IPS-20b (cell line): ENCODE results near the gene GPATCH4.
"Not testable (repeated sequence)": the region's sequence is repeated elsewhere in the genome, so short reads cannot be mapped to it uniquely, and the experiment has no call there.

Source experiments
- H3K27ac ChIP-seq: one replicate; pipeline ENCODE4 v1.5.1; 2013; ENCODE audit warnings: low read length
- H3K27me3 ChIP-seq: 2 replicates; pipeline ENCODE4 v1.6.1; 2013; ENCODE audit warnings: mild to moderate bottlenecking, low read length, inconsistent platforms; ENCODE audit not compliant: insufficient read depth
- H3K36me3 ChIP-seq: 2 replicates; pipeline ENCODE4 v1.6.1; 2013; ENCODE audit warnings: low read depth, mild to moderate bottlenecking, inconsistent platforms, low read length, moderate library complexity; ENCODE audit not compliant: insufficient read depth
- H3K4me1 ChIP-seq: 2 replicates; pipeline ENCODE4 v1.6.1; 2013; ENCODE audit warnings: mild to moderate bottlenecking, control low read depth, inconsistent platforms, low read length, moderate library complexity; ENCODE audit not compliant: insufficient read depth
- H3K4me3 ChIP-seq: 2 replicates; pipeline ENCODE4 v1.5.1; 2013; ENCODE audit warnings: mild to moderate bottlenecking, low read length, inconsistent platforms
- H3K9ac ChIP-seq: 2 replicates; pipeline ENCODE4 v1.6.1; 2013; ENCODE audit warnings: low read depth, mild to moderate bottlenecking, inconsistent platforms, low read length, moderate library complexity
- H3K9me3 ChIP-seq: 2 replicates; pipeline ENCODE4 v1.6.1; 2013; ENCODE audit warnings: mild to moderate bottlenecking, low read depth, low read length, inconsistent platforms; ENCODE audit not compliant: insufficient read depth

The GPATCH4 gene

GRCh38 chr1:156592910-156593660 is 8.2 kb downstream of the GPATCH4 start:
- H3K9me3 ChIP-seq, result no peaks in the 10 kb centered on the region
- no peak overlapping the region for H3K27ac ChIP-seq
- no peaks in the 10 kb centered on the region for H3K27me3 ChIP-seq
- H3K4me3 ChIP-seq, result peak overlapping the region; percentile 78; the same call in 1 of the 2 replicates
- H3K36me3 ChIP-seq, result peaks cover 56% of the 10 kb centered on the region
- peak overlapping the region; percentile 84; the same call in 1 of the 2 replicates for H3K9ac ChIP-seq
- peaks cover 11% of the 10 kb centered on the region; the same call in 1 of the 2 replicates for H3K4me1 ChIP-seq

GRCh38 chr1:156592158-156592909 is 8.9 kb downstream of the GPATCH4 start:
- peaks cover 11% of the 10 kb centered on the region; the same call in 1 of the 2 replicates for H3K4me1 ChIP-seq
- H3K9me3 ChIP-seq, result no peaks in the 10 kb centered on the region
- no peak overlapping the region for H3K27ac ChIP-seq
- peak overlapping the region; percentile 84 for H3K9ac ChIP-seq
- peak overlapping the region; percentile 78 for H3K4me3 ChIP-seq
- H3K36me3 ChIP-seq, result peaks cover 48% of the 10 kb centered on the region
- no peaks in the 10 kb centered on the region for H3K27me3 ChIP-seq

- Histone ChIP-seq H3K9me3 (no peaks in the 10 kb centered on the region), H3K27ac (peak within 1 kb of the TSS; percentile 91), H3K36me3 (peaks cover 41% of the 10 kb centered on the region), H3K4me1 (peaks cover 11% of the 10 kb centered on the region; the same call in 1 of the 2 replicates), H3K4me3 (peak within 1 kb of the TSS; percentile 78), H3K9ac (peak within 1 kb of the TSS; percentile 84), H3K27me3 (no peaks in the 10 kb centered on the region)
Measured at GRCh38 chr1:156591432-156592157, 9.7 kb downstream of the GPATCH4 start, which contains the start of gene NAXE. TSS of gene NAXE (plus strand) at chr1:156591776. CDS start at chr1:156591805, 29 bp downstream.

GRCh38 chr1:156591181-156591431 is 10.2 kb downstream of the GPATCH4 start:
- Histone ChIP-seq H3K27me3 (no peaks in the 10 kb centered on the region), H3K27ac (peak overlapping the region; percentile 91), H3K9ac (peak overlapping the region; percentile 84), H3K4me3 (peak overlapping the region; percentile 78), H3K36me3 (peaks cover 36% of the 10 kb centered on the region), H3K4me1 (peaks cover 11% of the 10 kb centered on the region; the same call in 1 of the 2 replicates), H3K9me3 (no peaks in the 10 kb centered on the region)

GRCh38 chr1:156590326-156591180 is 10.7 kb downstream of the GPATCH4 start:
- peaks cover 5% of the 10 kb centered on the region; the same call in 1 of the 2 replicates for H3K27me3 ChIP-seq
- H3K9ac ChIP-seq, result peak overlapping the region; percentile 84; the same call in 1 of the 2 replicates
- no peaks in the 10 kb centered on the region for H3K9me3 ChIP-seq
- H3K4me3 ChIP-seq, result peak overlapping the region; percentile 78
- peaks cover 11% of the 10 kb centered on the region; the same call in 1 of the 2 replicates for H3K4me1 ChIP-seq
- H3K27ac ChIP-seq, result no peak overlapping the region
- peaks cover 31% of the 10 kb centered on the region for H3K36me3 ChIP-seq

- no peak overlapping the region for H3K4me3 ChIP-seq
- peaks cover 7% of the 10 kb centered on the region; the same call in 1 of the 2 replicates for H3K27me3 ChIP-seq
- H3K9ac ChIP-seq, result no peak overlapping the region
- H3K36me3 ChIP-seq, result peaks cover 21% of the 10 kb centered on the region
- no peaks in the 10 kb centered on the region for H3K9me3 ChIP-seq
- no peak overlapping the region for H3K27ac ChIP-seq
- peaks cover 14% of the 10 kb centered on the region; the same call in 1 of the 2 replicates for H3K4me1 ChIP-seq
Measured at GRCh38 chr1:156589546-156589945, 11.7 kb downstream of the GPATCH4 start.

GRCh38 chr1:156587927-156588326 is 13.4 kb downstream of the GPATCH4 start:
- H3K9me3 ChIP-seq, H3K36me3 ChIP-seq, H3K4me3 ChIP-seq, H3K9ac ChIP-seq, H3K27me3 ChIP-seq, H3K27ac ChIP-seq: not testable (repeated sequence)
- peaks cover 23% of the 10 kb centered on the region; the same call in 1 of the 2 replicates for H3K4me1 ChIP-seq

- Histone ChIP-seq H3K9ac (no peak overlapping the region), H3K36me3 (no peaks in the 10 kb centered on the region), H3K9me3 (no peaks in the 10 kb centered on the region), H3K27ac (no peak overlapping the region), H3K4me3 (no peak overlapping the region), H3K27me3 (peaks cover 7% of the 10 kb centered on the region; the same call in 1 of the 2 replicates), H3K4me1 (peaks cover 21% of the 10 kb centered on the region; the same call in 1 of the 2 replicates)
Measured at GRCh38 chr1:156586892-156587477, 14.3 kb downstream of the GPATCH4 start.

GRCh38 chr1:156586323-156586722 is 15.0 kb downstream of the GPATCH4 start:
- H3K27ac ChIP-seq, result no peak overlapping the region
- no peak overlapping the region for H3K4me3 ChIP-seq
- H3K27me3 ChIP-seq, result peaks cover 7% of the 10 kb centered on the region; the same call in 1 of the 2 replicates
- no peaks in the 10 kb centered on the region for H3K36me3 ChIP-seq
- no peaks in the 10 kb centered on the region for H3K9me3 ChIP-seq
- peaks cover 20% of the 10 kb centered on the region; the same call in 1 of the 2 replicates for H3K4me1 ChIP-seq
- no peak overlapping the region for H3K9ac ChIP-seq

- H3K9ac ChIP-seq, result no peak overlapping the region
Measured at GRCh38 chr1:156584813-156585212, 16.5 kb downstream of the GPATCH4 start.

More at GRCh38 chr1:156584813-156585212, 16.5 kb downstream of the GPATCH4 start:
- peaks cover 7% of the 10 kb centered on the region; the same call in 1 of the 2 replicates for H3K27me3 ChIP-seq
- peaks cover 12% of the 10 kb centered on the region; the same call in 1 of the 2 replicates for H3K4me1 ChIP-seq
- no peak overlapping the region for H3K27ac ChIP-seq
- no peaks in the 10 kb centered on the region for H3K36me3 ChIP-seq
- no peaks in the 10 kb centered on the region for H3K9me3 ChIP-seq
- peak overlapping the region; percentile 36; the same call in 1 of the 2 replicates for H3K4me3 ChIP-seq
